GM21786 (cell line): Measurements from ENCODE around the gene MCRIP1.

Source experiments
- ATAC-seq: cut with Tn5 transposase; IDR thresholded peaks from one replicate; pipeline ENCODE4 v1.9.1; 2021; ENCODE audit not compliant: unreplicated experiment

MCRIP1 gene

DNA sequence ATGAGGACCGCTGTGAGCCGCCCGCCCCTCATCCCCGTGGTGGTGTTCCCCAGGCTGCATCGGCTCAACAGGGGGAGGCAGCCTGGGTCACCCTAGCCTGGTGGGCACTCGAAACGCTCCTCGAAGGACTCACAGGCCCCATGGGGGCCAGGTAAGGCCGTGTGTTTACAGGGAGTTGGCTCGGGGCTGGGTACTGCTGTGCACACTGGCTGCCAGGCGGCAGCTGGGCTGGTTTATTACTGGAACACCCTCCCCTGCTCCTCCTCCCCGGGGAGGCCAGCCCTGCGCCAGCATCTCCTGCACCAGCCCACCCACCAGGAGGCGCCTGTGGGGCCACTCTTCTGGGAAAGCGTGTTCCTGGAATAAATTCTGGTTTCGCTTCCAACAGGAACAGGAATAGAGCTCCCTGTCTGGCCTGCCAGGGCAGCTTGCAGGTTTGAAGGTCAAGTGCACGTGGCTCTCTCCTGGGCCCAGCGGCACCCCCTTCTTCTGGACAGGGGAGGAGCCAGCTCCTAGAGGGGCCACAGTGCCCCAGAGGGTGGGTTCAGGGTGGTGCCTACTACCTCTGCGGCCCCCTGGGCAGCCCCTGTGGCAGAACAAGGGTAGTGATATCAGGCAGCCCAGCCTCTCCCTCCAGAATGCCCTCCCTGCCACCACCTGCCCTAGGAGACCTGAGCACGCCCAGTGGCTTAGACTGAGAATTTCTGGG is 11.3 kb downstream of the MCRIP1 start:
- no peak for ATAC-seq

GRCh38 chr17:81821147-81821546 is 11.9 kb downstream of the MCRIP1 start:
- no peak for ATAC-seq

GRCh38 chr17:81819708-81820107 is 13.4 kb downstream of the MCRIP1 start:
- ATAC-seq = no peak

DNA sequence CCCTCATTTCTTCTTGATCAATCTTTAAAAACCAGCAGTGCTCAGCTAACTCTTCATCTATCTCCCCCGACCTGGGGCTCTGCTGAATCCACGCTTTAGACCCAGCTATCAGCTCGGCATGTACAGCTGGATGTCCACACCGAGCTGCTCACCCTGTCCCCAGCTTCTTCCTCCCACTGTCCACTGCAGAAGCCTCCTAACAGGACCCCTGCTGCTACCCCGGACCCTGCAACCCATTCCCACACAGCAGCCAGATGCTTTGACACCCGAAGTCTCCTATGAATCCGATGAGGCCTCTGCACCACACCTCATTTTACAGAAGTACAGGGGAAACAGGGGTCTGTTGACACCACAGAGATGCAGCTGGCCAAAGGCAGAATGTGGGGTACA is 15.3 kb downstream of the MCRIP1 start:
- no peak for ATAC-seq

DNA sequence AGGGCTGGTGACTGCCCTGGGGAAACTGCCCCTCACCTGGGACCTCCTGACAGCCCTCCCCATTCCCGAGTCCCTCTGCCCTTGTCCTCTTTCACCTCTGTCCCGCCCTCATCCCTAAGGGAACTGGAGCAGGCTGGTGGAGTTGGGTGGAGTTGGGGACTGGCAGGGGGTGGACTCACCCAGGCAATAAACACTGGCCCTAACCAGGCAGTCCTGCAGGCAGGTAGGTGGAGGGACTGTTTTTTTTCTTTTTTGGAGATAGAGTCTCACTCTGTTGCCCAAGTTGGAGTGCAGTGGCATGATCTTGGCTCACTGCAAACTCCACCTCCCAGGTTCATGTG is 17.5 kb downstream of the MCRIP1 start:
- ATAC-seq = no peak

- ATAC-seq = no peak
Observed at GRCh38 chr17:81814748-81815645, 18.1 kb downstream of the MCRIP1 start.

- ATAC-seq = no peak
Observed at GRCh38 chr17:81813861-81814683, 19.0 kb downstream of the MCRIP1 start.

DNA sequence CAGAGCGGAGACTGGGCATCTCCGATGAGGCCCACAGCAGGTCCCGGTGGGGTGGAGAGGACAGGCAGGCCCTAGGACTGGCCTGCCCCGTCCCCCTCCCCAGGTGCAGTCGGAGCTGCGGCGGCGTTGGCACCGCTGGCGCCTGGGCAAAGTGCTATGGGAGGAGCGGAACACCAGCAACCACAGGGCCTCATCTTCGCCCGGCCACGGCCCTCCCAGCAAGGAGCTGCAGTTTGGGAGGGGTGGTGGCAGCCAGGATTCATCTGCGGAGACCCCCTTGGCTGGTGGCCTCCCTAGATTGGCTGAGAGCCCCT is 19.8 kb downstream of the MCRIP1 start:
- no peak for ATAC-seq

DNA sequence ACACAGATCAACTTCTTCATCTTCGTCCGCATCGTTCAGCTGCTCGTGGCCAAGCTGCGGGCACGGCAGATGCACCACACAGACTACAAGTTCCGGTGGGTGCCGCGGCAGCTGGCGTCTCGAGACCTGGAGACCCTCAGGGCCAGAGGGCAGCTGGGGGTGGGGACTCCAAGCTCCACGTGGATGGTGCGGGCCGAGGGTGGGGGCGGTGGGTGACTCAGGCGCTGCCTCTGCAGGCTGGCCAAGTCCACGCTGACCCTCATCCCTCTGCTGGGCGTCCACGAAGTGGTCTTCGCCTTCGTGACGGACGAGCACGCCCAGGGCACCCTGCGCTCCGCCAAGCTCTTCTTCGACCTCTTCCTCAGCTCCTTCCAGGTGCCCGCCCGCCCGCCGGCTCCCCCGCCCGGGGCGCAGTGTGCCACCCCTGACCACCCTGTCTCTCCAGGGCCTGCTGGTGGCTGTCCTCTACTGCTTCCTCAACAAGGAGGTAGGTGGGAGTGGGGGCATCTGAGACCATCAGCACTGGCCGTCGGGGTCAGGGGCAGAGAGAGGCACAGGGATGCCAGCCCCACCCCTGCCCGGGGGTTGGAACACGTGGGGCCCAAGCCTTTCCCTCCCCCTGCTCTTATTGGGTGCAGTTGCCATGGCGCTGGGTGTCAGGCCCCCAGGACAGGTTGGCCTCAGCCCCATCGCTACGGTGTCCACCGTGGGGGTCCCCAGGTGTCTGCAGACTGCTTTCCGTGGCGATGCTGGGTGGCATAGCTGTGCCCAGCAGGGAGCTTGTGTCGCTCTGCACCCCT is 20.3 kb downstream of the MCRIP1 start:
- ATAC-seq = no peak

GRCh38 chr17:81811705-81812570 is 21.2 kb downstream of the MCRIP1 start:
- no peak for ATAC-seq

DNA sequence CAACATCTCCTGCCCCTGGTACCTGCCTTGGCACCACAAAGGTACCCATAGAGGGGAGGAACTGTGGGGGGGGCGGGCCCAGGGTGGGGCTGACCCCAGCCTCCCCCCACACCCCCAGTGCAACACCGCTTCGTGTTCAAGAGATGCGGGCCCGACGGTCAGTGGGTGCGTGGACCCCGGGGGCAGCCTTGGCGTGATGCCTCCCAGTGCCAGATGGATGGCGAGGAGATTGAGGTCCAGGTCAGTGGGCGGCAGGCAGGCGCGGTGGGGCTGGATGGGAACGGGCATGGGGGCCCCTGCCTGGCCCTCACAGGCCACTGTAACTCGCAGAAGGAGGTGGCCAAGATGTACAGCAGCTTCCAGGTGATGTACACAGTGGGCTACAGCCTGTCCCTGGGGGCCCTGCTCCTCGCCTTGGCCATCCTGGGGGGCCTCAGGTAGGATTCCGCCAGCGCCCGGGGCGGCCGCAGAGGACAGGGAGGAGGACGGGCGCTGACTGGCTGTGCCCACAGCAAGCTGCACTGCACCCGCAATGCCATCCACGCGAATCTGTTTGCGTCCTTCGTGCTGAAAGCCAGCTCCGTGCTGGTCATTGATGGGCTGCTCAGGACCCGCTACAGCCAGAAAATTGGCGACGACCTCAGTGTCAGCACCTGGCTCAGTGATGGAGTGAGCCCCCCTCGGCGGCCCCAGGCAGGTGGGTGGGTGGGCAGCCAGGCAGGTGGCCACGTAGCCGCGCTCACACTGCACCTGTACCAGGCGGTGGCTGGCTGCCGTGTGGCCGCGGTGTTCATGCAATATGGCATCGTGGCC is 22.0 kb downstream of the MCRIP1 start:
- ATAC-seq = no peak

- no peak for ATAC-seq
Observed at GRCh38 chr17:81810476-81810875, 22.6 kb downstream of the MCRIP1 start.

DNA sequence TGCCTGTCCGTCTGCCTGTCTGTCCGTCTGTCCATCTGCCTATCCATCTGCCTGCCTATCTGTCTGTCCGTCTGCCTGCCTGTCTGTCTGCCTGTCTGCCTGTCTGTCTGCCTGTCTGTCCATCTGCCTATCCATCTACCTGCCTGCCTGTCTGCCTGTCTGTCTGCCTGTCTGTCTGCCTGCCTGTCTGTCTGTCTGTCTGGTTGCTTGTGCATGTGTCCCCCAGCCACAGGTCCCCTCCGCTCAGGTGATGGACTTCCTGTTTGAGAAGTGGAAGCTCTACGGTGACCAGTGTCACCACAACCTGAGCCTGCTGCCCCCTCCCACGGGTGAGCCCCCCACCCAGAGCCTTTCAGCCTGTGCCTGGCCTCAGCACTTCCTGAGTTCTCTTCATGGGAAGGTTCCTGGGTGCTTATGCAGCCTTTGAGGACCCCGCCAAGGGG is 23.5 kb downstream of the MCRIP1 start:
- ATAC-seq = no peak

GRCh38 chr17:81808778-81809555 is 24.1 kb downstream of the MCRIP1 start:
- no peak for ATAC-seq

GRCh38 chr17:81807839-81808238 is 25.3 kb downstream of the MCRIP1 start:
- ATAC-seq = no peak

DNA sequence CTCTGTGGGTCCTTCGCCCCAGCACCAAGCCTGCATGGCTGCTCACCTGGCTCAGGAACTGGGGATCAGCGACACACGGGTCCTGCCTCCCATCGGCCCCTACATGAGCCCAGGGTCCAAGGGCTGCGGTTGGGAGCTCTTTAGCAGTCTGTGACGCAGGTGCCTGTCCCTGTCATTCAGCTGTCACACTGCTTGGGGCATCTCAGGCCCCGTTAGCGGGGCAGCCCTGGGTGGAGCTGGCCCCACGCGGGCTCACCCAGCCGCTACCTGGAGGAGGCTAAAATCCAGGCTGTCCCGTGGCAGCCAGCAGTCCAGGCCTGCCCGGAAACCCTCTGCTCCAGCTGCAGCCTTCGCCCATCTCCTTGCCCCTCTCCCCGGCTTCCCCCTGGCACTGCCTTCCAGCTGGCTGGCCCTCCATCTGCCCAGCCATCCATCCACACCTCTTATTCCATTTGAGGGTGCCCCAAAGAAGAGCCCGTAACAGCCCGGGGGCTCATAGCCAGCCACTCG is 25.8 kb downstream of the MCRIP1 start:
- ATAC-seq = no peak

DNA sequence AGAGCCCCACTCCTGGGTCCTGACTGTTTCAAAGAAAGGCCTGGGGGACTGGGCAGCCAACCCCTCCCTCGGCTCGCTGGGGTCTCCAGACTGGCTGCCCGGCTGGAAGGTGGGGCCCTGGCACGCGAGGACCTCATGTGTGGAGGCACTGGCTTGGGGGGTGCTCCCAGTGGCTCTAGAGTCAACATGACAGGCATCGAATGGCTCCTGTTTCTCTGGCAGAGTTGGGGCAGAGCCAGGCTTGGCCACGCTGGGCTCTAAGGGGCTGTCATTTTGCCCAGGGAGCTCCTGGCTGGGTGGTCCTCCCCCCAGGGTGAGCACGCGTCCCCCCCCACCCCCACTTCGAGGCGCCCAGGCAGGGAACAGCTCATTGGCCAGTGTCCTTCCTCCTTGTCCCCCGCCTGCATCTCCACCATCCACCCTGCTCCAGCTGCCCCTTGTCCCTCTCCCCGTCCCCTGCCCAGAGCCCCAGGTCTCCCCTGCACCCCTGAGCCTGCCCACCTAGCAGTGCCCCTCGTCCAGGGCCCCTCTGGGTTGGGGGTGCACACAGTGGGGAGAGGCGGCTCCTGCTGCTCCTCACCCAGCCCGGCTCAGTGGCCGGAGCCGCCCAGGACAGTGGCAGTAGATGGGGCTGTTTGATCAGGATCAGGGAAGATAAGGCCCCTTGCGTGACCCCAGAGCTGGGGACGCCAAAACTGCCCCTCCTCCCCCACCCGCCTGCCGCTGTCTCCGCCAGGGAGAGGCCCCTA is 26.5 kb downstream of the MCRIP1 start:
- no peak for ATAC-seq
